ENCODE measurements around the gene EIF3D. TPM values are rescaled to one million over a fixed set of nuclear protein-coding genes. Genes with fewer than 3 reads are reported as not detected.

The EIF3D gene
- total and polyA plus RNA-seq, 9 of the 15 experiments (the other 6 are each of a cell fraction or from before 2014, with no cell fraction given), result 191 to 422 (median 279) TPM

DNA sequence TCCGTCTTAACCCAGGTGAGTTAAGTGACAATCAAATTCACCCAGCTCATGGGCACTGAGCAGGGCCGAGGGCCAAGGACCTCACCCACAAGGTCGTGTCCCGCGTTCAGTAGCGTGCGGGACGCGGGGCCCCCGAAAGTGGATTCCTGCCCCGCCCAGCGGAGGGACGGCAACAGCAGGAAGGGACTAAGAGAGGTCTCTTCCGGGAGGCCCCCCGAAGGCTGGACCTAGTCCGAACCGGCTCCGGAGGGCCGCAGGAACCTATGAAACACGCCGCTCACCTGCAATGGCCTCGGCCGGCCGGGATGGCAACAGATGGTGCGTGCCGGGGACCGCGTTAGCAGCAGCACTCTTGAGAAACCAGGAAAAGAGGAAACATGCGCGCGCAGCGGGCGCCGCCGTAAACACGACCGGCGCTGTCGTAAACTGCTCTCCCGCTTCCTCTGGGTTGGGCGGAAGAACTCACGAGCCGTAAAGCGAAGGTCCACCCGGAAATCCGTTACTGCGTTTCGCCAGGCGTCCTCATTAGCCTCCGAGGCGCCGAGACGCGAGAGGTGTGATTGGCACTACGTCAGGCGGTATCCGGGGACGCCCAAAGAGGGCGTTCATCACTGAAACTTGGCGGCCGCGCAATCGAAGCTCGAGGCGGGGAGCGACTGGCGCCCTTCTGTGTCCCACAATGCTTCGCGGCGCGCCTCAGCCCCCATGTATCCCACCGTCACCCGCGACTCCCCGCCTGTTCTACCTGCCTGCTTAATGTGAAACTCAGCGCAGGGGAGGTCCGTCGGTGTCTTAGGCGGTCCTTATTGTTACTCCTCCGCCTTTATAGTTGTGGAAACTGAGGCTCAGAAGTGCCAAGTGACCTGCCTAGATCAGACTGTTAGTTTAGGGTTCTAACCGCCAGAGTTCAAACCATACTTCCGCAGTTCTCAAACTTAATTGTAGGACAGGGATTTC is at the start of gene EIF3D (continued):
- TF ChIP-seq, protein P1, sequence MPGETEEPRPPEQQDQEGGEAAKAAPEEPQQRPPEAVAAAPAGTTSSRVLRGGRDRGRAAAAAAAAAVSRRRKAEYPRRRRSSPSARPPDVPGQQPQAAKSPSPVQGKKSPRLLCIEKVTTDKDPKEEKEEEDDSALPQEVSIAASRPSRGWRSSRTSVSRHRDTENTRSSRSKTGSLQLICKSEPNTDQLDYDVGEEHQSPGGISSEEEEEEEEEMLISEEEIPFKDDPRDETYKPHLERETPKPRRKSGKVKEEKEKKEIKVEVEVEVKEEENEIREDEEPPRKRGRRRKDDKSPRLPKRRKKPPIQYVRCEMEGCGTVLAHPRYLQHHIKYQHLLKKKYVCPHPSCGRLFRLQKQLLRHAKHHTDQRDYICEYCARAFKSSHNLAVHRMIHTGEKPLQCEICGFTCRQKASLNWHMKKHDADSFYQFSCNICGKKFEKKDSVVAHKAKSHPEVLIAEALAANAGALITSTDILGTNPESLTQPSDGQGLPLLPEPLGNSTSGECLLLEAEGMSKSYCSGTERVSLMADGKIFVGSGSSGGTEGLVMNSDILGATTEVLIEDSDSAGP (CRISPR knock-in tag; IDR thresholded peaks at IDR 0.05), result no peak
- TF ChIP-seq HMG20A (CRISPR knock-in tag; conservative IDR thresholded peaks at IDR 0.05), result no peak
- TF ChIP-seq ZNF121 (CRISPR knock-in tag; conservative IDR thresholded peaks at IDR 0.05), result no peak
- TF ChIP-seq SRSF9 (IDR thresholded peaks at IDR 0.05; ENCODE audit: borderline replicate concordance, low read depth, low read length), result no peak
- TF ChIP-seq CBX5 (IDR thresholded peaks at IDR 0.05; ENCODE audit: borderline replicate concordance, low read depth), result no peak
- no peak for TF ChIP-seq NONO (IDR thresholded peaks at IDR 0.05; ENCODE audit: low read depth in 2 of 2, low read length in 1 of 2)
- TF ChIP-seq E2F3 (CRISPR knock-in tag; IDR thresholded peaks at IDR 0.05), result no peak
- peak; percentile 36; the same call in 1 of the 2 replicates for TF ChIP-seq MXI1 (IDR thresholded peaks at IDR 0.05; ENCODE audit: low read depth, low read length)
- TF ChIP-seq, protein P2, sequence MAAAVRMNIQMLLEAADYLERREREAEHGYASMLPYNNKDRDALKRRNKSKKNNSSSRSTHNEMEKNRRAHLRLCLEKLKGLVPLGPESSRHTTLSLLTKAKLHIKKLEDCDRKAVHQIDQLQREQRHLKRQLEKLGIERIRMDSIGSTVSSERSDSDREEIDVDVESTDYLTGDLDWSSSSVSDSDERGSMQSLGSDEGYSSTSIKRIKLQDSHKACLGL (CRISPR knock-in tag; IDR thresholded peaks at IDR 0.05; ENCODE audit: borderline replicate concordance, poor library complexity, severe bottlenecking), result no peak
- TF ChIP-seq MTF1 (CRISPR knock-in tag; IDR thresholded peaks at IDR 0.05; ENCODE audit: borderline replicate concordance), result no peak
- TF ChIP-seq DPF2 (IDR thresholded peaks at IDR 0.05), result no peak
- TF ChIP-seq RBM15 (IDR thresholded peaks at IDR 0.05; ENCODE audit: insufficient read depth, low read length), result no peak
- TF ChIP-seq ZNF24 (IDR thresholded peaks at IDR 0.05), result no peak
- TF ChIP-seq, protein P3, sequence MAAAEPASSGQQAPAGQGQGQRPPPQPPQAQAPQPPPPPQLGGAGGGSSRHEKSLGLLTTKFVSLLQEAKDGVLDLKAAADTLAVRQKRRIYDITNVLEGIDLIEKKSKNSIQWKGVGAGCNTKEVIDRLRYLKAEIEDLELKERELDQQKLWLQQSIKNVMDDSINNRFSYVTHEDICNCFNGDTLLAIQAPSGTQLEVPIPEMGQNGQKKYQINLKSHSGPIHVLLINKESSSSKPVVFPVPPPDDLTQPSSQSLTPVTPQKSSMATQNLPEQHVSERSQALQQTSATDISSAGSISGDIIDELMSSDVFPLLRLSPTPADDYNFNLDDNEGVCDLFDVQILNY (CRISPR knock-in tag; IDR thresholded peaks at IDR 0.05), result no peak
- peak; percentile 99 for TF ChIP-seq POLR2G (IDR thresholded peaks at IDR 0.05; ENCODE audit: low read depth, low read length)
- peak; percentile 58; the same call in 1 of the 2 replicates for TF ChIP-seq RNF2 (IDR thresholded peaks at IDR 0.05)
- TF ChIP-seq PYGO2 (tag; IDR thresholded peaks at IDR 0.05), result no peak
- TF ChIP-seq RBM22 (IDR thresholded peaks at IDR 0.05; ENCODE audit: low read depth, low read length, poor library complexity, severe bottlenecking), result peak; percentile 78
- TF ChIP-seq MAX (CRISPR knock-in tag; IDR thresholded peaks at IDR 0.05), result peak; percentile 79
- no peak for TF ChIP-seq ZNF644 (tag; IDR thresholded peaks at IDR 0.05; ENCODE audit: low read depth)
- peak; percentile 13; the same call in 1 of the 2 replicates for TF ChIP-seq KLF13 (tag; IDR thresholded peaks at IDR 0.05; ENCODE audit: borderline replicate concordance, low read depth)
- no peak for TF ChIP-seq ATF1 (CRISPR knock-in tag; IDR thresholded peaks at IDR 0.05)
- TF ChIP-seq ATF1 (tag; IDR thresholded peaks at IDR 0.05), result peak; percentile 88
- no peak for TF ChIP-seq PHF21A (IDR thresholded peaks at IDR 0.05; ENCODE audit: borderline replicate concordance, low read depth)
- peak; percentile 65; the same call in 1 of the 2 replicates for TF ChIP-seq SIN3B (IDR thresholded peaks at IDR 0.05; ENCODE audit: low read depth)
- TF ChIP-seq PHB (CRISPR knock-in tag; IDR thresholded peaks at IDR 0.05), result peak; percentile 52; the same call in 1 of the 2 replicates
- TF ChIP-seq ZNF324 (CRISPR knock-in tag; IDR thresholded peaks at IDR 0.05), result no peak

All from K562 (cell line).